ENCODE data around the gene IGSF9.

The IGSF9 gene, protein sequence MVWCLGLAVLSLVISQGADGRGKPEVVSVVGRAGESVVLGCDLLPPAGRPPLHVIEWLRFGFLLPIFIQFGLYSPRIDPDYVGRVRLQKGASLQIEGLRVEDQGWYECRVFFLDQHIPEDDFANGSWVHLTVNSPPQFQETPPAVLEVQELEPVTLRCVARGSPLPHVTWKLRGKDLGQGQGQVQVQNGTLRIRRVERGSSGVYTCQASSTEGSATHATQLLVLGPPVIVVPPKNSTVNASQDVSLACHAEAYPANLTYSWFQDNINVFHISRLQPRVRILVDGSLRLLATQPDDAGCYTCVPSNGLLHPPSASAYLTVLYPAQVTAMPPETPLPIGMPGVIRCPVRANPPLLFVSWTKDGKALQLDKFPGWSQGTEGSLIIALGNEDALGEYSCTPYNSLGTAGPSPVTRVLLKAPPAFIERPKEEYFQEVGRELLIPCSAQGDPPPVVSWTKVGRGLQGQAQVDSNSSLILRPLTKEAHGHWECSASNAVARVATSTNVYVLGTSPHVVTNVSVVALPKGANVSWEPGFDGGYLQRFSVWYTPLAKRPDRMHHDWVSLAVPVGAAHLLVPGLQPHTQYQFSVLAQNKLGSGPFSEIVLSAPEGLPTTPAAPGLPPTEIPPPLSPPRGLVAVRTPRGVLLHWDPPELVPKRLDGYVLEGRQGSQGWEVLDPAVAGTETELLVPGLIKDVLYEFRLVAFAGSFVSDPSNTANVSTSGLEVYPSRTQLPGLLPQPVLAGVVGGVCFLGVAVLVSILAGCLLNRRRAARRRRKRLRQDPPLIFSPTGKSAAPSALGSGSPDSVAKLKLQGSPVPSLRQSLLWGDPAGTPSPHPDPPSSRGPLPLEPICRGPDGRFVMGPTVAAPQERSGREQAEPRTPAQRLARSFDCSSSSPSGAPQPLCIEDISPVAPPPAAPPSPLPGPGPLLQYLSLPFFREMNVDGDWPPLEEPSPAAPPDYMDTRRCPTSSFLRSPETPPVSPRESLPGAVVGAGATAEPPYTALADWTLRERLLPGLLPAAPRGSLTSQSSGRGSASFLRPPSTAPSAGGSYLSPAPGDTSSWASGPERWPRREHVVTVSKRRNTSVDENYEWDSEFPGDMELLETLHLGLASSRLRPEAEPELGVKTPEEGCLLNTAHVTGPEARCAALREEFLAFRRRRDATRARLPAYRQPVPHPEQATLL

DNA sequence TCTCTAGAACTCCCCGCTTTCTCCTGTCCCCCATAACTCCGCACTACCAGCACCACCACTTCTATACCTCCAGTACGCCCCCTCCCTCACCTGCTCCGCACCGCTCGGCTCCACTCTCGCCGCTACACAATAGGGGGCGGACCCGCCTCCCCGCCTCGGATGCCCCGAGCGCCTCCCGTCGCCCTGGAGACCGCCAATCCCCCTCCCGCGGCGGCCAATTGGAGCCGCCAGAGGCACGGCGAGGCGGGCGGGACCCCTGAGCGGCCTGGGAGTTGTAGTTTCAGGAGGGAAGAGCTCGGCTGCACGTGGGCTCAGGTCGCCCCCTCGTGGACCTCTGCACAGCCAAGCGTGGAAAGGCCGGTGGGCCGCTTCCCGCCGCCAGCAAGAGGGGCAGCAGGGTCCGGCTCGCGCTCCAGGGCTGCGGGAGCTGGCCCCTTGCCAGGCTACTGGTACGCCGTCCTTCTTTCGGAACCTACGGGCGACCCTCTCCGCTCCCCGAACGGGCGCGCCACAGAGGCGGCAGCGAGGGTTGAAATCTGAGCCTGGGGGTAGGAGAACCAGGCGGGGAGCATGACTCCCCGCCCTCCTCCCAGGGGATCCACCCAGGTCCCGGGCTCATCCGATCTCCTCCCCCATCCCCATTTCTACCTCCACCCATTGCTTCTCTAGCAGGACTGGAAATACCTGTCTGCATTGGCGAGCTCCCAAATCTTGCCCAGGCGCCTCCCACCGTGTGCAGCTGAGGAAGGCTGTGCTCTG is at the start of gene IGSF9:
Gene IGSF9 (minus strand): TSS at position 131 of the 759 bp plus-strand sequence. CDS start 2,159 bp downstream, outside the sequence.
- DNase-seq: peak; percentile 86

DNA sequence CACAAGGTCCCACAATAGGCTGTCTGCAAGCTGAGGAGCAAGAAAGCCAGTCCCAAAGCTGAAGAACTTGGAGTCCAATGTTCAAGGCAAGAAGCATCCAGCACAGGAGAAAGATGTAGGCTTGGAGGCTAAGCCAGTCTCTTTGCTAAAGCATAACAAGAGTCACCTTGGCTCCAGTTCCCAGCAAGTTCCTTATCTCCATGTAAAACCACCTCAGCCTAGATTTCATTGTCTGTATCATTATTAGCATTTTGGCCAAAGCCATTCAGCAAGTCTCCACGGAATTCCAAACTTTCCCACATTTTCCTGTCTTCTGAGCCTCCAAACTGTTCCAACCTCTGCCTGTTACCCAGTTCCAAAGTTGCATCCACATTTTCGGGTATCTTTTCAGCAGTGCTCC is 49.5 kb upstream of the IGSF9 start:
- DNase-seq: no peak

DNA sequence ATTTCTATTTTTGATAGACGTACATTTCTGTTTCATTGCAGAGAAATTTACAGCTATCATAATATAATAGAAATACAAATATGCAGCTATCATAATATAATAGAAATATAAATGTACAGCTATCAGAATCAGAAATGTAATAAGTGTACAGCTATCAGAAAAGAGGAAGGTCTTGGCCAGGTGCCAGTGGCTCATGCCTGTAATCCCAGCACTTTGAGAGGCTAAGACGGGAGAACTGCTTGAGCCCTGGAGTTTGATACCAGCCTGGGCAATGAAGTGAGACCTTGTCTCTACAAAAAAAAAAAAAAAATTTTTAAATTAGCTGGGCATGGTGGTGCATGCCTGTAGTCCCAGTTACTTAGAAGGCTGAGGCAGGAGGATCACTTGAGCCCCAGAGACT is 48.5 kb upstream of the IGSF9 start:
- DNase-seq: no peak

DNA sequence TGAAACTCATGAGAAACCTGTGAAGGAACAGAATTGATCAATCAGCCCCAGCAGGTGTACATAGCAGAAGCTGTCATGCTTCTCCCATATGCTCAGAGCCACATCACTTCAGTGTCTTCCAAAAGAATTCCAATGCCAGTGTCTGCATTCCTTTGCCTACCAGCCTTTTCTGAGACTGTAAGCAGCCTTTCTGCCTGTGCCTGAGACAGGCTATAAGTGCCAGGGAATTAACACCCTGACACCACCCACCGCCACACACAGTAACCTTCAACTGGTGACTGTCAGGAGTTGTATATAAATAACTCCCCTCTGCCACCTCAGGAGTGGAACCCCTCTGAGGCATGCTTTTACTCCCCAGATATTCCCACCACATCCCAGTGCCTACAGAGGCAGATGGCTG is 46.7 kb upstream of the IGSF9 start:
- DNase-seq: no peak

DNA sequence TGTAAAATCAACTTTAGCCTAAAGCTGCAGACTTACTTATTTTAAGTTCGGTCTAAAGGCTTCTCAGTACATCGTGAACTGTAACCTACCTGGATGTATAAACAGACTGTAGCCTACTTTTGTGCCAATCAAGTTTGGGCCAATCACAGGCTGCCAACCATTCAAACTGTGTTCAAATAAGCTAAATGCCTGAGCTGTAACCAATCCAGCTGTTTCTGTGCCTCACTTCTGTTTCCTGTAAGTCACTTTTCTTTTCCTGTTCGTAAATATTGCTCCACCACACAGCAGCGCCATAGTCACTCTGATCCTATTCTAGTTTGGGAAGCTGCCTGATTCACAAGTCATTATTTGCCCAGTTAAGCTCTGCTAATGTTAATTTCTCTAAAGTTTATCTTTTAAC is 46.1 kb upstream of the IGSF9 start:
- DNase-seq: no peak

DNA sequence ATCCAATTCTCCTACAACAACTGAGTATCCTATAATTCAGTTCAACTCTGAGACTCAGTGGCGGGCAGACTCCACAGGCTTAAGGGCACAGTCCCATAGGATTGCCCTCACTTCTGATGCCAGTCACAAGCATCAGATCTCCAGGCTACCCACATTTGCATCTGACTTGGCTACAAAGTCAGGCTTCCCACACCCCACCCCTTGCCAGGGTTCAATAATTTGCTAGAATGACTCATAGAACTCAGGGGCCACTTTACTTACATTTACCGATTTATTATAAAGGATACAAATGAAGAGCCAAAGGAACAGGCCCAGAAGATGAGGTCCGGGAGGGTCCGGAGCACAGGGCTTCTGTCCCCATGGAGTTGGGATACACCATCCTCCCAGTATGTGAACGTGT is 44.6 kb upstream of the IGSF9 start:
- DNase-seq: no peak

DNA sequence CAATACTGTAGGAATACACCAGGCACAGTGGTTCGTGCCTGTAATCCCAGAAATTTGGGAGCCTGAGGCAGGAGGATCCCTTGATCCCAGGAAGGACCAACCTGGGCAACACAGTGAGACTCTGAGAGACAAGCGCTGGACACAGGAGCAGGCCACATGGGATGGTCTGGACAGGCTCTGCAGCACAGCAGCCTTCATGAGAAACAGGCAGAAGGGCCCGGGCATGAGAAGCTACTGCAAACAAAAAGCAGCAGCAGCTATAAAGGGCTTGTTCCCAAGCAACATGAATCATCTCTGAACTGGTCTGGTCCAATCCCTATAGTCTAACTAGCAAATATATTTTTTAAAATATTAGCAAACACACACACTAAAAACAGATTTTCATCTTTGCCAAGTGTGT is 44.2 kb upstream of the IGSF9 start:
- no peak for DNase-seq

DNA sequence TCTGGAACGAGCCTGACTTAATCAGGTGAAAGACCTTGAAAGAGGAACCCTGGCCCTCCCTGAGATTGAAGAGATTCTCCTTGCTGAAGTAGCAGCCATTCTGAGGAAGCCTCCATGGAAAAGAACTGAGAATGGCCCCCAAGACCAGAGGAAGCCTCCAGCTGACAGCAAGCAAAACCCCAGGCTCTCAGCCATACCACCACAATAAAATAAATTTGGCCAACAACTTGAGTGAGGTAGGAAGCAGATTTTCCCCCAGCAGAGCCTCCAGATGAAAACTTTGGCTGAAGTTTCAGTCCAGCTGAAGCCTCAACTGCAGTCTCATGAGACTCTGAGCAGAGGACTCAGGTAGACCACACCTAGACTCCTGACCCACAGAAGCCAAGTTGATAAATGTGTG is 42.6 kb upstream of the IGSF9 start:
- DNase-seq: no peak

DNA sequence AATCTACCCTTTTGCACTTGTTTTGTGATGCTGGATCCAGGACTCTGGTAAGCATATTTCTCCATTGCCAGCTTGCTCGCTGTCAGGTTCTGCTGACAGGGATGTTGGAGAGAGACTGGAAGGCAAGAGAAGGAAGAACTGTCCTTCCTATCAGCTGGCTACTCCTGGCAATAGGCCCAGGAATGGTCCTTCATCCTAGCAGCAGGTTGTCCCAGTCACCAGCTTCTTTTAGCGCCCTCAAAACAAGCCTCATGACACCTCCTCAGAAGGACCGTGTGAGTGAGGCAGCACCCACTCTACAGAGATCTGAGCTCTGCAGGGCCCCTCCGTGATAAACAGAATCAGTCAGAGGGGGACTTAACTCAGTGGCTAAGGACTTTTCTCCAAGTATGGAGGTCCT is 41.8 kb upstream of the IGSF9 start:
- DNase-seq: no peak

DNA sequence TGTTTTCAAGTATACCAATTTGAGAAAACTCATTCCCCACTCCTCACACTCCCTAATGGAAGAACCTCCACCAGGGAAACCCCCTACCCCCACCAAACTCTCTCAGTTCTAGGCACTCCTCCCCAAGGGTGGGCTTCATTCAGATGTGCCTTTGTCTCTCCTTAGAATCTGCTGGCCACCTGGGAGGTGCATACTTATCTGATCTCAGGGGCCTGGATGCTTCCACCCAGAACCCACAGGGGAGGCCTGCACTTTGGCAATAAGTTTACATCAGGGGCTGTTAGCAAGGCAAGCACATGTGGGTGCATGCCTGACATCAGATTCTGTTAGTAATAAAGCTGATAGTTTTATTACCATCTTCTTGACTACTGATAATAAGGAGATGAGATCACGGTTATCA is 41.1 kb upstream of the IGSF9 start:
- DNase-seq: no peak

DNA sequence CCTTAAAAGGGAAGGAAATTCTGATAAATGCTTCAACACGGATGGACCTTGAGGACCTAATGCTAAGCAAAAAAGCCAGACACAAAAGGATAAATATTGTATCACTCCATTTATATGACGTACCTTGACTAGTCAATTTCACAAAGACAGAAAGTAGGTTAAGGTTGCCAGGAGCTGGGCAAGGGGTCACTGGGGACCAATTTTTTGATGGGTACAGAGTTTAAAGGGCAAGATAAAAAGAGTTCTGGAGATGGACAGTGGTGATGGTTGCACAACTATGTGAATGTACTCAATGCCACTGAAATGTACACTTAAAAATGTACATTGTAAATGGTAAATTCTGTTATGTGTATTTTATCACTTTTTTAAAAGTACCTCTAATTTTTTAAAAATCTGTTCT is 40.7 kb upstream of the IGSF9 start:
- no peak for DNase-seq

DNA sequence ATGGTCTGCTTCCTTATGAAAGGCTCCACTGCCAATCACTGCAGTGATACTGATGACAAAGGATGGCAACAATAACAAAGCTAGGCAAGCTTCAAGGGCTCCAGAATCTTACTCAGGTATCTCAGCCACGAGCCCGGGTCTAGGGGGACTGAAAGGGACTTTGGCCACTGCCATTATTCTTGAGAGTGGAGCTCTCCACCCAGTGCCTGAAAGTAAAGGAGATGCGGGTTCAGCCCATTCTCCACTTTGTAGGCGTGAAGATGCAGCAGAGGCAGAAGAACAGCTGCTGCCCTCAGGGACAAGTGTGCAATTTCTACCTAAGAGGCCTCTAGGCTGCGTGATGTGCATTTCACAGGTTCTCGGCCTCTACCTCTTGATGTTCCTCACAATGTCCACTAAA is 40.1 kb upstream of the IGSF9 start:
- no peak for DNase-seq

DNA sequence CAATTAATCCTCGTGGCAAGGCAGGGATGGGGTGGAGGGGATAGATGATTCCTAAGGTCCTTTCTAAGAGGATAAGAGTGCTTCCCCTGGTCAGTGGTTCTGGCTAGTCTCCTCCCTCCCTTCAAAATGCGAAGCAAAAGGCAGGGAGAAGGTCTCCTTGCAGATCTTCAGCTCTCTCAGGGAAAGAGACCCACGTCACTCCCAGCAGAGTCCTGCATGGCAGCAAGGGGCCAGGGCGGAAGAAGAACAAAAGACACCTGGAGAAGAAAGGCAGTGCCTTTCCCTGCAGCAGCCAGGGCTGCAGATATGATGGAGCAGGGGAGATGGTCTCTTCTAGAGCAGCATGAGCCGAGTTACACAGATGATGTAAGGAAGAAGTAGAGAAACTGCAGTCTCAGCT is 38.3 kb upstream of the IGSF9 start:
- no peak for DNase-seq

DNA sequence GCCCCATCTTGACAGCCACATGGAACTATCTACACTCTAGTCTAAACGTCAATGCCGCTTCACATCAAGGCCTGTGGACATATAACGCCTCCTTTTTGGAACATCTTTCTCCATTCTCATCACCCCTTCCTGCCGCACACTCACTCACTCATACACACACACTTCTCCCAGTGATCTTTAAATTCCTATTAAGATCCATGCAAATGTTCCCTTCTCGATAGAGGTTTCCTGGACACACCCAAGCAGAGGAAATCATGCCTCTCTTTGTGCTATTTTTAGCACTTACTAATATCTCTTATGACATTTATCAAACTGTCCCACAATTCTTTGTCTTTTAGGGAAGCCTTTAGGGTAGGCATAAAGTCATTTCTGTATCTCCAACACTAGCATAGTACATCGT is 36.9 kb upstream of the IGSF9 start:
- DNase-seq: no peak

DNA sequence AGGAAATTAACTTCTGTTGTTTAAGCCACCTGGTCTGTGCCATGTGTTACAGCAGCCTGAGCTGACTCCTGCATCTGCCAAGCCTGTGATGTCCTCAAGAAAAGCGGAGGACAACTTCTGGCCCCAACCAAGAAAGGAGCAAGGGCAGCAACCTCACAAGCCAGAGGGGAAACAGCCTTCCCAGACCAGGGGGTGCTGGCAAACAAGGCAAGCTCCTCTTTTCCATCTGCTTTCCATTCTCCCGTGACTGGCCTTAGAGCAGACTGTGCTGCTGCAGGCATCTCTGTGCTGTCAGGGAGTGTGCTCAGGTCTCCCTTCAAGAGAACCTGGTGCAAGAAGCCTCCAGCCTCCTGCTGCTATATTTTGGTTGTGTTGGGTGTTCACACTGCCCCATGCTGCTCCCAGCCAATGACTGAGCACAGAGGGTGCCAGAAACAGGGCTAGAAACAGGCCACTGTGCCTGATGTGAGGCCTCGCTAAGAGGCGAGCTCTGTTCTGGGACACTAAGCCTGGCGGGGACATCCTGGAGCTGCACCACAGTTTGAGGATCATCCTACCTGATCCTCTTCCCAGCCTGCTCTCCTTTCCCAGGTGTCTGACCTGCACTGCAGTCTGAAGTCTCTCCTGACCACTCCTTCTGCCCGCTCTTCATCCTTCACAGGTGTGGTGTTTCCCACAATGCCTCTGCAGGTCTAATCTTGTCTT is 36.1 kb upstream of the IGSF9 start:
- no peak for DNase-seq

DNA sequence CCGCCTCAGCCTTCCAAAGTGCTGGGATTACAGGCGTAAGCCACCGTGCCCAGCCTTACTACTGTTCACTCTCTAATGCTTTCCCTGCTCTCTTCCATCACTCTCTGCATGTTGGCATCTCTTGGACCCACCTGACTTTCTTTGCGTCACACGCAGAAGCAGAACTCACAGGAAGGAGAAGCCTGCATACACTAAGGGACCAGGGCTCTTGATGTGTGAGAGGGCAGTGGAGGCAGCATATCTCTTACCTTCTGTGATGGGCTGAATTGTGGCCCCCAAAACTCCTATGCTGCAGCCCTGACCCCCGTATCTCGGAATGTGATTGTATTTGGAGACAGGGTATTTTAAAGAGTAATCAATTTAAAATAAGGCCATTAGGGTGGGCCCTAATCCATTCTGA is 35.4 kb upstream of the IGSF9 start:
- no peak for DNase-seq

DNA sequence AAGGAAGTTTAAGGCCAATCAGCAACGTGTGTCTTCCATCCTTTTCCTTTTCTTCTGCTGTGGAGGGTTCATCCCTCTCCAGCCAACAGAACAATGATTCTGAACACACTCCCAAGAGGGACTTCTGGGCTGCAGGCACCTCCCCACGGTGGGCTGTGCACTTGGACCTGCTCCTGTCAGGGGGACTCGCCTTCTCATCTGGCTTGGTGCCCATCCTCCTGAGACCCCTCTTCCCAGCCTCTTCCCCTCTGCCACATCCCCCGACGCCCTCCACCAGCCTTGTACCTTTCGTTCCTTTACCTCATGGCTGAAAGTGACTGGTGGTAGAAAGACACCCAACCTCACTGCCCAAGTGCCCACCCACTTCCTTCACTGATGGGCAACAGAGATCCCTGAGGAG is 34.7 kb upstream of the IGSF9 start:
- no peak for DNase-seq

DNA sequence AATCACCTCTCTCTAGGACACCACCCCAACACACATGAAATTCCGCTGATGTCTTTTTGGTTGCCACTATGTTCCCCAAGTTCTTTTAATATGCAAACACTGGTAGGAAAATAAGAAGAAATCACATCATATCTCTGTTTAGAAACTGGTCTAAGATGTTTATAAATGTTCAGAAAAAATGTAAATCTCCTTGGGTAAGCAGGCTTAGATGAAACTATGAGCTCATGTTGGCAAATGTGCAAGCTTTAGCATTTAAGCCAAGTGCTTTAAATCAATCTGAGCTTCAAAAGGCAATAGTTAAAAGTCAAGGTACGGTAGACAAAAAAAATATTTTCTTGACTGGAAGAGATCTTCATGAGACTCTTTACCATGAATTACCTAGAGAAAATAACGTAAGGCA is 33.8 kb upstream of the IGSF9 start:
- DNase-seq: no peak

DNA sequence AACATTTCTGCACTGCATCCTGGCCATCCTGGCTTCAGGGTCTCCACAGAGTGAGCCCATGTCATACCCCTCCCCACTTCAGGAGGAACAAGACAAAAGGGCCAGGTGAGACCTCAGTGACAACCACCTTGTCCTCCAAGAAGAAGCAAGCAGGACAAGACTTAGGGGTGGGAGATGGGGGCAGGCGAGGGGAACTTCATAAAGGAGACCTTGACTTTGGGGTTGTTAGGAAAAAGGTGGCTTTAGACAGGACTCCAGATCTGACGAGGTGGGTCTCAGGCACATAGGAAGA is 32.6 kb upstream of the IGSF9 start:
- DNase-seq: no peak

DNA sequence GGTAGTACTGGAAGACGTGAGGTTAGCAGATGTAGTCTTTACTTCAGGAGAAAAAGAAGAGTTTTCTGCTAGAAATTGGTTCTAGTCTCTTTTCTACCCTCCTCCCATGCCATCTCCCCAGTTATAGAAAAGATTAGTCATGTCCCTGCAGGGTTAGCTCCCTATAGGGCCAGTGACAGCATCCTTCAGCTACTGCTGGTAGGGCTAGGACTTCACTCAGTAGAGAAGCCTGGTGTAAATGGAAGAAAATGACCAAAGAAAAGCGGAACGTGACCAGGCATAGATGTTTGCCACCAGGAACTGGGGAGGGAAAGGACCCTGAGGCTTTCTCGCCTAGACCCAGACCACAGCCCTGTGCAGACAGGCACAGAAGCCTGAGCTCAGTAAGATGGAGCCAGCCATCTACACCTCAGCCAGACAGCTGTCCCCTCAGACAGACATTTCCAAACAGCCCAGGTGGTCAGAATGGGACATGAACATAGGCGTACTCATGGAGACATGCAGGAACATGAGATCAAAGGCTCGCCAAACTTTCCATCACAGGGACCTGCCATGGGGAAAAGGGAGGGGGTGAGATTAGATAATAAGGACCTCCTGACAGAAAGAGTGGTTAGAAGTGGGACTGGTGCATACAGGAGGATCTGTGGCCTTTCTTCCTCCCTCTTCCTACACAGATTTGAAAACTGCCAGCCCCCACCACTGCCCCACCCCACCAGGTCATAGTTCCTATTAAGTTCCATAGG is 32.1 kb upstream of the IGSF9 start:
- DNase-seq: no peak

DNA sequence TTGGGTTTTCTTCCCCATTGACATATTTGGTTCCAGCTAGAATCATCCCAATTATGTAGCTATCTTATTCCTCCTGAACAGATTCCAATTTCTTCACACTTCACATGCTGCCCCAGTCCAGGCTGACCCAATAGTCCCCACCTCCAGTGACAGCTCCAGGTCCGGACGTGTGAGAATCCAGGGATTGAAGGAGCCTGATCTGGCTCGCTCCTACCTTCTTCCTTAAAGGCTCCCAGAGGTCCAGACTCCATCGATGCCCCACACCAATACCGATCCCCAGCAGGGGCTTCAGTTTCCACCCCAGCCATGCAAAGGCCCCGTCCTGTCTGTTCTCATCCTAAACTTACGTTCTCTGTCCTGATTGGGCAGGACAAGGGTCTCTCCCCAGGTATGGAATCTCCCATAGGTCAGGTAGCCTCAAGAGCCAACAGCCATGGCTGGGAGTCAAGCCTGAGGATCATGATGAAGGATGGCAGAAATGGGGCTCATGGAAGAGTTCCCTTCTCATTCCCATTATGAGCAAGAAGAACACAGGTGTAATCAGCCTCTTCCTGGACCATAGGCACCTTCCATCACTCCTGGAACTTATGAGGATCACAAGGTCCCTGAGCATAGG is 29.0 kb upstream of the IGSF9 start:
- no peak for DNase-seq
